ENCODE measurements around the gene WDR53.
"Not testable (repeated sequence)": the region's sequence is repeated elsewhere in the genome, so short reads cannot be mapped to it uniquely, and the experiment has no call there.

The WDR53 gene

DNA sequence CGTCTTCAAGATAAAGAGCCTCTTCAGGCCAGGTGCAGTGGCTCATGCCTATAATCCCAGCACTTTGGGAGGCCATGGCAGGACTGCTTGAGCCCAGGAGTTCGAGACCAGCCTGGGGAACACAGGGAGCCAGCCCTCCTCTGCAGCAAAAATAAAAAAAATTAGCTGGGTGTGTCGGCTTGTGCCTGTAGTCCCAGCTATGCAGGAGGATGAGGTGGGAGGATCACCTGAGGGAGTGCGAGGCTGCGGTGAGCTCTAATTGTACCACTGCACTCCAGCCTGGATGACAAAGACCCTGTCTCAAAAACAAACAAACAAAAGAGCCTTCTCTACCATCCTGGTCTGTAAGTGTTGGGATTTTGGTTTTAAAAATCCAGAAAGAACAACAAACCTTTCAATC, 11.1 kb downstream of the WDR53 start:
- no peak for DNase-seq

DNA sequence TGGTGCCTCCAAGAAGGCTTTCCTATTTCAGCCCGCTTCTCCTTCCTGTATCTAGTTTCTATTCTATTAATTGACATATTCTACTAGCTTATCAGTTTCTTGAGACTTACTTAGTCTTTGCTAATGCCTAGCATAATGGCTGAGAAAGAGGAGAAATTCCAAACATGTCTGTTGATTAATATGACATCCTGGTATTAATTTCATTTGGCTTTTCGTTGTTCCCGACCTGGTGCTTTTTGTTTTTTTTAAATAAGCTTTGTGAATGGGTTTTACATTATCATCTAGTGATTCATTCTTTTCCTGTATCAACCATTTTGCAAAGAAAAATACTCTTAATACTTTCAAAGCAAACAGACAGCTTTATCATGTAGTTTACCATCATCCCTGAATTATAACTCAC, 13.1 kb downstream of the WDR53 start:
- no peak for DNase-seq

DNA sequence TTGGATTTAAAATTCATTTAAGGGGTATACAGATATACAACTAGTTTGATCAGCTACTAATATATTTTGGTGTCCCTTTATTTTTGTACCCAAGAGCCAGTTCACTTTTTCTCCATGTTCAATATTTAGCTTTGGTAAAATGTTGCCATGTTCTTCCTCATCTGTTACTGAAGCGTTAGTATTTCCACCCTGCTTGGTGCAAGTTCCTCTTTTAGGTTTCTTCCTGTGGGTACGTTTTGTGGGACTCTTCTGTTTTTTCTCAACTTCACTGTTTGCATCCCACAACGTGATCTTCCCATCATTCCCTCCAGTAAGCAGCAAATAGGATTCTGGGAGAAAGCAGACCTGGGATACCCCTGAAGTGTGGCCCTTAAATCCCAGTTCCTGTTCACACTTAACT, 14.1 kb downstream of the WDR53 start:
- DNase-seq: no peak

DNA sequence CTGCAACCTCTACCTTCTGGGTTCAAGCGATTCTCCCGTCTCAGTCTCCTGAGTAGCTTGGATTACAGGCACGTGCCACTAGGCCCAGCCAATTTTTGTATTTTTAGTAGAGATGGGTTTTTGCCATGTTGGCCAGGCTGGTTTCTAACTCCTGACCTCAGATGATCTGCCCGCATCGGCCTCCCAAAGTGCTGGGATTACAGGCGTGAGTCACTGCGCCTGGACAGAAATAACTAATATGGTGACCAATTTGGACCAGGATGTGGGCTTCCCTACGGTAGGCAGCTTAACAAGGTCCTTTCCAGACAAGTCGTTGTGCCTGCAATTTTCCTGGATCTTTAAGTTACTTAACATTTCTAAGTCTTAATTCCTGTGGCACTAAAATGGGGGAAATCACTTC, 14.8 kb downstream of the WDR53 start:
- no peak for DNase-seq

DNA sequence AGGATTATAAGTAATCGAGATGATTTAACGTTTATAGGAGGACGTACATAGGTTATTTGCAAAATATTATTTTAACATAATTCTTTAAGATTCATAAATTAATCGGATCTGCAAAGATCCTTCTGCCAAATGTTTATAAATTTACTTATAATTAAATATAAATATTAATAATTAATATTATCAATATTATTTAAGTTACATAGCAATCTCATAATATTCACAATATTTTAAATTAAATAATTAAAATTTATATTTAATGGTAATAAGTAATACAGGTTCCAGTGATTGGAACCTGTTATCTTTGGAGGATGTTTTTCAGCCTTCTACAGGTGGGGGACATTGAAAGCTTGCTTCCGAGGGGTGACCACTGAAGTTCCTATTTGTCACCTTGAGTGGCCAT, 16.1 kb downstream of the WDR53 start:
- DNase-seq: no peak

DNA sequence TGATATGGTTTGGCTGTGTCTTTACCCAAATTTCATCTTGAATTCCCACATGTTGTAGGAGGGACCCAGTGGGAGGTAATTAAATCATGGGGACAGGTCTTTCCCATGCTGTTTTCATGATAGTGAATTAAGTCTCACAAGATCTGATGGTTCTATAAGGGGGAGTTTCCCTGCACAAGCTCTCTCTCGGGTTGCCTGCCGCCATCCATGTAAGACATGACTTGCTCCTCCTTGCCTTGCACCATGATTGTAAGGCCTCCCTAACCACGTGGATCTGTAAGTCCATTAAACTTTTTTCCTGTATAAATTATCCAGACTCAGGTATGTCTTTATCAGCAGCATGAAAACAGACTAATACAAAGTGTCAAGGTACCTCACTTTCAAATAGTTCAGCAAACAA, 18.2 kb downstream of the WDR53 start:
- not testable (repeated sequence) for DNase-seq

DNA sequence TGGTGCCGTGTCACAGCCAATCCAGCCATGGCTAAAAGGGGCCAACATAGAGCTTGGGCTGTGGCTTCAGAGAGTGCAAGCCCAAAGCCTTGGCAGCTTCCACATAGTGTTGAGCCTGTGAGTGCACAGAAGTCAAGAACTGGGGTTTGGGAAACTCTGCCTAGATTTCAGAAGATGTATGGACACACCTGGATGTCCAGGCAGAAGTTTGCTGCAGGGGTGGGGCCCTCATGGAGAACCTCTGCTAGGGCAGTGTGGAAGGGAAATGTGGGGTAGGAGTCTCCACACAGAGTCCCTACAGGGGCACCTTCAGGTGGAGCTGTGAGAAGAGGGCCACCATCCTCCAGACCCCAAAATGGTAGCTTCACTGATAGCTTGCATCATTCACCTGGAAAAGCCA, 19.0 kb downstream of the WDR53 start:
- not testable (repeated sequence) for DNase-seq

DNA sequence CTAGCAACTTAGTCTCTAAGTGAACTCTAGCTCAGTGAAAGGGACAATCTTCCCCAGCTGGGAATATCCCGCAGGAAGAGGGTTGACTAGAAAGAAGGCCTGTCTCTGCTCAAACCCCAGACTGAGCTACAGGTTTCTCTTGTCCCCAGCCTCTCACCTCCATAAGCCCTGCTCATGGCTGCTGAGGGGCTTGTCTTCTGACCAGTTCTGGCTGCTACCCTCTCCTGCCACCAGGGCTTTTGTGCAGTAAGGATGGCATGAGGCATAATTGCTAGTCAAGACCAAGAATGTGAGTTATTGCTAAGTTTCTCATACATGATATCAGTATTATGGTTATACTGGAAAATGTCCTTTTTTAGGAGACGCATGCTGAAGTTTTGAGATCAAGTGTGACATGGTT, 21.3 kb downstream of the WDR53 start:
- no peak for DNase-seq

DNA sequence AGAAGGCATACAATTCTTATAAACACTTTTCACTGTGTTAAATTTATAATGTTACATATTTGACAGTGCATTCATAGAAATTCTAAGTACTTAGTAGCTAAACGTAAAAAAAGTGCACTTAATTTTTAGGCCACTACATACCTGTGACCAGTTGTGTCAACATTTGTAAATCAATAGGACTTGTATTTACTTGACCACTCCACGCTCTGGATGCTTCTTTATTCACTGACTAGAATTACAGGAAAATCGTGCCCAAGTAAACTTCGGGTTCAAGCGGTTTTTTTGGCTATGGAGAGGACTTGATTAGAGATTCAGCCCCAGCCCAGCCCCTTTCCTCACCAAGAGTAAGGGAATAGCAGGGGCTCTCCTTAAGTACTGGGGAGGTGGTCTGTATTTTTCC, 21.8 kb downstream of the WDR53 start:
- no peak for DNase-seq

DNA sequence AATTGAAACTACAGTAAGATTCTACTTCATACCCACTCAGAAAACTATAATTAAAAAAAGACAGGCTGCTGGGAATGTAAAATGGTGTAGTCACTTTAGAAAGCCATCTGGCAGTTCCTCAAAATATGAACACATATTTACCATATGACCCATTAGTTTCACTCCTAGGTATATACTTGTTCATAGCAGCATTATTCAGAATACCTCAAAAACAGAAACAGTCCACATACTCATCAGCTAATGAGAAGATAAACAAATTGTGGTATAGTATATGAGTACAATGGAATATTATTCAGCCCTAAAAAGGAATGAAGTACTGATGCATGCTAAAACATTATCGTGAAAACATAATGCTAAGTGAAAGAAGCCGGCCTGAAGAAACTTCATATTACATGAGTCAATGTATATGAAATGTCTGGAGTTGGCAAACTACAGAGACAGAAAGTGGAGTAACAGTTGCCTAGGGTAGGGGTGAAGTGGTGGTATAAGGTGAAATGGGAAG, 23.8 kb downstream of the WDR53 start:
- DNase-seq: no peak

DNA sequence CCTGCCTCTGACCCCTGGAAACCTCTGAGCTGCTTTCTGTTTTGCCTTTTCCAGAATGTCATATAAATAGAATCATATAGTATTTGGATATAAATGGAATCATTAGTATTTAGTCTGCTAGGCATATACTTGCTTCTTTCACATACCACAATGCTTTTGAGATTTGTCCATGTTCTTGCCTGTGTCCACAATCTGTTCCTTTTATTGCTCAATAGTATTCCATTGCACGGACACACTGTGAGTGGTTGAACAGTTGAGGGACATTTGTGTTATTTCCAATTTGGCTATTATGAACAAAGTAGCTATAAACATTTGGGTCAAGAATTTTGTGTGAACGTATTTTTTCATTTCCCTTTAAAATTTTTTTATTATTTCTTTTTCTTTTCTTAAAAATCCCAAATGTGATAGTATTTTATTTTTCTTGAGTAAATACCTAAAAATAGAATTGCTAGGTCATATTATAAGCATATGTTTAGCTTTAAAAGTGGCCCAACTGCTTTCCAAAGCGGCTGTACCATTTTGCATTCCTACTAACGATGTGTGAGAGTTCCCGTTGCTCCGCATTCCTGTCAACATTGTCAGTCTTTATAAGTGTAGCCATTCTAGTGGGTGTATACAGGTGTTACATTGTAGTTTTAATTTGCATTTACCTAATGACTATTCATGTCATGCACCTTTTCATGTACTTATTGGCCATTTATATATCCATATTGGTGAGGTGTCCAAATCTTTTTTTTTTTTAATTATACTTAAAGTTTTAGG, 26.5 kb downstream of the WDR53 start:
- DNase-seq: no peak

DNA sequence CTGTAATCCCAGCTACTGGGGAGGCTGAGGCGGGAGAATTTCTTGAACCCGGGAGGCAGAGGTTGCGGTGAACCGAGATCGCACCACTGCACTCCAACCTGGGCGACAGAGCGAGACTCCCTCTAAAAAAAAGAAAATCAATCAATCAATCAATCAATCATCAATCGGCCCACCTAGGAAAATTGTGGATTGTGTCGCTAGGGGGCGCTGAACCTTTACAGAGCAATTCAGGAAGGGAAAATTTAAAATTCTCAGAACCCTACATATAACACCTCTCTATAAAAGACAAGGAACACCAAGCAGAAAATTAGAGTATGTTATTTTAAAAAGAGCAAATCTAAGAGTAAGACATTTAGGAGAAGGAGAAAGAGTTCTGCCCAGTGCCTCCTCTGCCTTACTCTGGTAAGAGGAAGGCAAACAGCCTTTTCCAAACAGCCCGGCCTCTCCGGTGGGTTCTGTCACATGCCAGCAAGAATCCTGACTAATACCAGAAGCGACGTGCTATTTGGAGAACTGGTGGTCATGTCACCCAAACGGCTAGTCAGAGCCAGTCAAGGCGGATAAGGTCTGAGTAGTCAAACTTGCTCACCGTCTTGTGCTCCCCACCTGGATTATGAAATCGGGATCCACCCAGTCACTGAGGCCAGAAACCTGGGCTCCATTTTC, 30.9 kb downstream of the WDR53 start:
- no peak for DNase-seq

DNA sequence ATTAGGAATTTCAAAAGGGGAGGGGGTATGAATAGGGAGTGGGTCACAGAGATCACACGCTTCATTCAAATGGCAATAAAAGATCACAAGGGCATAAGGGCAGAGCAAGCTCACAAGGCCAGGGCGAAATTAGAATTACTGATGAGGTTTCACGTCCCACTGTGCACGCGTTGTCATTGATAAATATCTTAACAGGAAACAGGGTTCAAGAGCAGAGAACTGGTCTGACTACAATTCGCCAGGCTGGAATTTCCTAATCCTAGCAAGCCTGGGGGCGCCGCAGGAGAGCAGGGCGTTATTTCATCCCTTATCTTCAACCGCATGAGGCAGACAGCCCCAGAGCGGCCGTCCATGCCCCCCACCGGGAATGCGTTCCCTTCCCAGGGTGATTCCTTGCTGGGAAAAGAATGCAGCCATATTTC, 35.1 kb downstream of the WDR53 start:
- no peak for DNase-seq

DNA sequence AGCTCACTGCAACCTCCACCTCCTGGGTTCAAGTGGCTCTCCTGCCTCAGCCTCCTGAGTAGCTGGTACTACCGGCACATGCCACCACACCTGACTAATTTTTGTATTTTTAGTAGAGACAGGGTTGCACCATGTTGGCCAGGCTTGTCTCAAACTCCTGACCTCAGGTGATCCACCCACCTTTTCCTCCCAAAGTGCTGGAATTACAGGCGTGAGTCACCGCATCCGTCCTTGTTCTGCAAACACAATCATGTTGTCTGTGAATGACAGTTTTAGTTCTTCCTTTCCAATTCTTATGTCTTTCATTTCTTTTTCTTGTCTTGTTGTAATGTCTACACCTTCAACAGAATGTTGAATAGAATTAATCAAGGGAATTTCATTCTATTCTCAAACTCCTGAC, 36.9 kb downstream of the WDR53 start:
- no peak for DNase-seq

DNA sequence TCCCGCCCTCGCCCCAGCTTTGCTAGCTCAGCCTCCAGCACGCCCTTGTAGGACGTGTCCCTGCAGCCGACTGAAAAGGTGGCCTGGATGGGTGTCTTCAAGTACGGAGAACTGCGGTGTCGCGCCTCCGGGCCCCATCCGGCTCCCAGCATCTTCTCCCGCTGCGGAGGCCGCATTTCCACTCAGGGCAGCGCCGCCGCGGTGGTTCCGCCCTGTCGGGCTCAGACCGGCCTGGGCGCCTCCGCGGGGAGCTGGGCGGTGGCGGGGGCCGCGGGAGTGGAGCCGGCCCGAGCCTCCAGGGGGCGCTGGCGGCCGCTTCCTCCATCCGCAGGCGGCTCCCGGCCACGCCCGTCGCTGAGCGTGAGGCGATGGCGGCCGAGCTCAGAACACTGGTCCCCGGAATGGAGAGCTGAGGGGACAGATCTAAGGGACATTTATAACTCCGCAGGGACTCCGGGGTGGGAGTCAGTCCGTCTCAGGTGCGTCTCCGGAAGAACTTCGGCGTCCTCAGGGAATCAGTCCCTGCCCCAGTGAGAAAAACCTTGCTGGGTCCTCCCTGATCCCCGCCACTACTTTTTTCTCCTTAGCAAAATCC, 39.6 kb downstream of the WDR53 start:
- no peak for DNase-seq

DNA sequence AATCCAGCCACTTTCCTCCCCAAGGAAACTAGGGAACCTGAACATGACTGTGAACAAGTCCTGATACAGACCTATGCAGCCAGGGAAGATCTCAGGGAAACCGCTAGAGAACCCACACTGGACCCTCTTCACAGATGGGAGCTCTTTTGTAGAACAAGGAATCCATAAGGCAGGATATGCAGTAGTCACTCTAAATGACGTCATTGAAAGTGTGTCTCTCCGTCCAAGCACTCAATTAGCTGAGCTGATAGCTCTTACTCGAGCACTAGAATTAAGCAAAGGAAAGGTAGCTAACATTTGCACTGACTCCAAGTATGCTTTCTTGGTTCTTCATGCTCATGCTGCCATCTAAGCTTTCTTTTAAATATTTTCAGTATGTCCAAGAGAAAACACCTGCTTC, 43.2 kb downstream of the WDR53 start:
- no peak for DNase-seq

DNA sequence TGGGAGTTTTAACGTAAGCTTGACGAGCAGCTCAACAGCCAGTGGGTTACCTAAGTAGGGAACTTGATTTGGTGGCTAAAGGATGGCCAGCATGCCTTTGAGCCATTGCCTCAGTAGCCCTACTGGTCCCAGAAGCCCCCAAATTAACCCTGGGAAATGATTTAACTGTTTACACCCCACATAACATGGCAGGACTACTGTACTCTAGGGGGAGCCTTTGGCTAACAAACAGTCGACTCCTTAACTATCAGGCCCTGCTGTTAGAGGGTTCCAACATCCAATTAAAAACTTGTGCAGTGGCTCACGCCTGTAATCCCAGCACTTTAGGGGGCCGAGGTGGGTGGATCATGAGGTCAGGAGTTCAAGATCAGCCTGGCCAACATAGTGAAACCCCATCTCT, 43.8 kb downstream of the WDR53 start:
- DNase-seq: no peak

DNA sequence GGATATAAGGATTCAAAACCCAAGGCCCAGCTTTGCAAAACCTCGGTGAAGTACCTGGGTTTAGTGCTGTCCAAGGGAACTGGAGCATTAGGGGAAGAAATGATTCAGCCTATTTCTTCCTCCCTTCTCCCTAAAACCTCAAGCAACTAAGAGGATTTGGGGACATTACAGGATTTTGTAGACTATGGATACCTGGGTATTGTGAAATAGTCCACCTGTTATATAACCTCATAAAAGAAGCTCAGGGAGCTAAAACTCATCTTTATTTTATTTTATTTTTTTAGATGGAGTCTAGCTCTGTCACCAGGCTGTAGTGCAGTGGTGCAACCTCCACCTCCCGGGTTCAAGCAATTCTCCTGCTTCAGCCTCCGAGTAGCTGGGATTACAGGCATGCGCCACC, 44.5 kb downstream of the WDR53 start:
- DNase-seq: no peak

DNA sequence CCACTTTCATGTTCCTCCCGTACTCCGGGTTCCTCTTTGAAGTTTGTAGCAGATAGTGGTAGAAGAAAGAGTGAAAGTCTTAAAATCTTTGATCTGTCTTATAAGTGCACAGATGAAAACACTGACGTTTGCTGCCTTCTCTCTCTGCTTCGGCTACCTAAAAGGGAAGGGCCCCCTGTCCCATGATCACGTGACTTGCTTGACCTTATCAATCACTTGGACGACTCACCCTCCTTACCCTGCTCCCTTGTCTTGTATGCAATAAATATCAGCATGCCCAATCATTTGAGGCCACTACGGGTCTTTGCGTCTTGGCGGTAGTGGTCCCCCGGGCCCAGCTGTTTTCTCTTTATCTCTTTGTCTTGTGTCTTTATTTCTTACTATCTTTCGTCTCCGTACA, 47.1 kb downstream of the WDR53 start:
- DNase-seq: not testable (repeated sequence)

DNA sequence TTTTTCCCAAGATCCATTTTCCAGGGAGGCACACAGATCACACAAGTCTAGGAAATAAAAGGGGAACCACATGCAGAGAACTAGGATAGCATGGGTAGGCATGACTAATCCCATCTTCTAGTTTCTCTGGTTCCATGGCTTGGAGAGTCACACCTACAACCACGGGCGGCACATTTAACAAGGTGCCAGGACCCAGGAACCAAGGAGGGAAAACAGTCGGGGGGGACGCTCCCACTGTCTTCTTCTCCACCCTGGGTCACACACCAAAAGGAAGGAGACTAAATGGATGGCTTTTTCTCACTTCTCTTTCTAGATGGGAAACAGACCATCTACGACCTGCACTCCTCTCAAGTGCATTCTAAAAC, 48.7 kb downstream of the WDR53 start:
- DNase-seq: no peak

DNA sequence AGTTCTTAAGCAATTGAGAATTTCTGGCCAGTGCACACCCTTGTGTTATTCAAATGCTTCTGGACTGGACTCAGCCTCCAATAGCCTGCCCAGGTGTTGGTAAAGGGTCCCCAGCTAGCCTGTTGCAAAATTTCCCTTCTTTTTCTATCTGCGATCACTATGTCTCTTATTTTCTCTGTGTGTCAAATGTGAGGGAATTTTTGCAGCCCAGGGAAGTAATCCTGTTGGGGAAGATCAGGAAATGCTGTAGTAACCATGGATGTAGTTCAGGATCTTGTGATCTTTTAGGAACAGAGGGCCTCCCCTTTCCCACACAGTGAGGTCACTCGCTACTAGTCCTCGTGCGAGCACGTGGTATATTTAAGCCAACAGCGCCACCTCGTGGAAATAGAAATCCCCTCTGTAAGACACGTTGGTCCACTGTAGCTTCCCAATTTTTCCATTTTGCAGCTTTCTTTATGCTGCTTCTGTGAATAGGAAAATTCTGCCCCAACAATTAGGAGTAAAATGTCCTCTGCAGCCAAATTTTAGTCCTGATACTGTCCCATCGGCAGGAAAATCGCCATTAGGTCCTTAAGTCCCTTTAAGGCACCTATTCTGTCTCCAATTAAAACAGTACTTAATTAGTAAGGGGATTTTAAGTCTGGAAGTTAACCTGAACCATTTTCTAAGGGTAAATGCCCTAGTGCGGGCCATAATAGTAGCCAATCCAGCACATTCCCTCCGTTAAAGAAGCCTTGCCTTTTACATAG, 49.2 kb downstream of the WDR53 start:
- peak; percentile 61 for DNase-seq

DNA sequence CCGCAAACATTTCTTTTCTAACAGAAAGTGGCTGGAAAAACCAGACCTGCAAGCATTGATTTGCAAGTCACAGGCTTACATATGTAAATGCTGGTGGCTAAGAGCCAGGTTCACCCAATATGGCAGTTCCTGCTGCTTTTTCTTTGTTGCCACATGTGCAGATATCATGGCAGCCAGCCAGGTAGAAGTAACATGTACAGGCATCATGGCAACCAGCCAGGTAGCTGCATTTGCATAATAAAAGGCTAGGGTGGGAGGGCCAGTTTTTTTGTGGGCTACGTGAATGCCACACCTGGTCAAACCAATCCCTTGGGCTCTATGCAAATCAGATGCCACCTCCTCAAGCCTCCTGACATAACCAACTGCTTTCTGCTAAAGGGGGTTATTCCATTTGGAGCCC, 50.4 kb downstream of the WDR53 start:
- peak; percentile 26 for DNase-seq

DNA sequence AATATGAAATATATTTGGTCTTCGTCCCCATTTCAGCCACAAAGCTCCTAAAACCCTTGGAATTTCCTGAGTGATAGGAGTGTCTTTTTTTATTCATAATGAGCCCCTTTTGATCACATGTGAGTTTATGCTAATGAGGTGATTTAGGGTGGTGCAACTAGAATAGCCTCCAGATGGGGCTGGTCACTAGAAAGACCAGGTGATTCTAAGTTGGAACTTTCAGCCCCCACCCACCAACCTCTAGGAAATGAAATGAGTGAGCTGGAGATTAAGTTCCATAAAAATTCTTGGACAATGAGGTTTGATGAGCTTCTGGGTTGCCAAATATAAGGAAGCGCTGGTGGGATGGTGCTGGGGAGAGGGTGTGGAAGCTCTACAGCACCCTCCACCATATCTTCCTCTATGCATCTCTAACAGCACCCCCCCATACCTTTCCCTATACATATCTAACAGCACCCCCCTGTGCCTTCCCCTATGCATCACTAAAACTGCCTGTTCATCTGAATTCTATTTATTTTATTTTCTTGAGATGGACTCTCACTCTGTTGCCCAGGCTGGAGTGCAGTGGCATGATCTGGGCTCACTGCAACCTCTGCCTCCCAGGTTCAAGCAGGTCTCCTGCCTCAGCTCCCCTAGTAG, 51.1 kb downstream of the WDR53 start:
- no peak for DNase-seq
